NCI-H2196 (cell line): ENCODE measurements around the gene PNPLA5.

Source experiments
- DNase-seq: peaks from one replicate; lab custom pipeline; 2025; ENCODE audit not compliant: unreplicated experiment; lab: John Stamatoyannopoulos, UW

PNPLA5 gene

GRCh38 chr22:43901976-43902643, 10.3 kb upstream of the PNPLA5 start:
- DNase-seq = no peak

- DNase-seq = no peak
These were observed 8.4 kb upstream of the PNPLA5 start for GRCh38 chr22:43900206-43900605.

DNA sequence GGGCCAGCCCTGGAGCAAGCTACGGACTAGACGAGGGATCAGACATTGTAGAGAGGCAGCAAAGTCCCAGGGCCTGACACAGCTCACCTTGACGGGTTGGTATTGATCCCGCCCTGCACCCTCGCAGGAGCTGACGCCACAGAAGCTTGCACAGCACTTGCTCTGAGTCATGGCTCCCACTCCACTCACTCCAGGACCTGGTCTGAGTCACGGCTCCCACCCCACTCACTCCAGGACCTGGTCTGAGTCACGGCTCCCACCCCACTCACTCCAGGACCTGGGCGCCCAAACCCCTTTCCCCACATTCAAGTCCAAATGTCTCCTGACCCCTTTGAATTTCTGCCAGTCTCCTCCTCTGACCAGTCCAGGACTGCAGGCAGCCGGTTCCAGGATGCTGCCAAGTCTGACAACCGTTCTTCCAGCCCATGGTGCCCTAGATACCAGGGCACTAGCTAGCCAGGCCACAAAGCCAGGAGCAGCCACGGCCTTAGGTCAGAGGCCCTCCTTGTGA, 6.0 kb upstream of the PNPLA5 start:
- no peak for DNase-seq

- DNase-seq = no peak
These were observed 4.3 kb upstream of the PNPLA5 start for GRCh38 chr22:43895986-43896645.

- no peak for DNase-seq
These were observed 2.3 kb upstream of the PNPLA5 start for GRCh38 chr22:43894122-43894521.

- no peak for DNase-seq
These were observed 1.5 kb upstream of the PNPLA5 start for GRCh38 chr22:43893266-43893665.

DNA sequence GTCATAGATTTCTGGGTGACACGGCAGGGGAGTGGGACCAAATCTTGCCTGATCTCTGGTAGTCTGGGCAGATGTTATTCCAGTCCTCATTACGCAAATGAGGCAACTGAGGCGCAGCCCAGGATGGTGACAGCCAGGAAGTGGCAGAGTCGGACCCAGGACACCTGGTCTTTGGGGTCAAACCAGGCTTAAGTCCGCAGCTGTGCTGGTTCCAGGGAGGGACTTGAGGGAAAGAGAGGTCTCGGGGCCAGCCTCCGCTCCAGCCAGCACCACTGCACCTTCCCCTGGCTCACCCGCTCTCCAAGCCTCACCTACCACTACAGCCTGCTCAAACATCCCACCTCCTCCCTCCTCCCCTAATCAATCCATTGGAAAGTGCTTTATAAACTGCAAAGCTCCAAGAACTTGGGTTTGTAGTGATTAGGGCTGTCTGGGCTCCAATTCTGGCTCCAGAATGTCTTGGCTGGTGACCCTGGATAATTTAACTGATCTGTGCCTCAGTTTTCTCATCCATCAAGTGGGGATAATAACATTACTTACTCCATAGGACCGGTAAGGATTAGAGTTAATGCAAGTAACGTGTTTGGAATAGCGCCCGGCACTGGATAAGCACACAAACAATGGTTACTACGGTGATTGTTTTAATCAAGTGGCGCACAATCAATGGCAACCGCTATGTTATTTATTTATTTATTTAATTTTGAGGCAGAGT, 526 bp upstream of the PNPLA5 start:
- no peak for DNase-seq

DNA sequence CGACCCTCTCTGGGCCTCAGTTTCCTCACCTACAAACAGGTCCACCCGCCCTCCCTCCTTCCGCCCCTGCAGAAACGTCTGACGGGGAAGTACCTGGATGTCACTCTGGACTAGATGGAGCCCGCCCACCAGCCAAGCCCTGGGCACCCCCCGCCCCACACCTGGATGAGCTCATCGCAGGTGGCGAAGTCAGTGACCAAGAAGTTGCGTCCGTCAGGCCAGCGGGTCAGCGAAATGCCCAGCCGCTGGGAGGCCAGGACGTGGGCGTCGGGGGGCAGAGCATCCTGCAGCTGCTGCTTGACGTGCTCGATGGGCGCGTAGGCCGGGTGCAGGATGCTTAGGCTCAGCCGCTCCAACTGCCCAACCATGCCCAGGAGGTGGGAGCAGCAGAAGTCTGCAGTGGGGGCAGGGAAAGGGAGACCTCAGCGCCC, 897 bp downstream of the PNPLA5 start:
- no peak for DNase-seq

GRCh38 chr22:43889860-43890253, 2.0 kb downstream of the PNPLA5 start:
- no peak for DNase-seq

- no peak for DNase-seq
These were observed 2.5 kb downstream of the PNPLA5 start for GRCh38 chr22:43889201-43889859.

DNA sequence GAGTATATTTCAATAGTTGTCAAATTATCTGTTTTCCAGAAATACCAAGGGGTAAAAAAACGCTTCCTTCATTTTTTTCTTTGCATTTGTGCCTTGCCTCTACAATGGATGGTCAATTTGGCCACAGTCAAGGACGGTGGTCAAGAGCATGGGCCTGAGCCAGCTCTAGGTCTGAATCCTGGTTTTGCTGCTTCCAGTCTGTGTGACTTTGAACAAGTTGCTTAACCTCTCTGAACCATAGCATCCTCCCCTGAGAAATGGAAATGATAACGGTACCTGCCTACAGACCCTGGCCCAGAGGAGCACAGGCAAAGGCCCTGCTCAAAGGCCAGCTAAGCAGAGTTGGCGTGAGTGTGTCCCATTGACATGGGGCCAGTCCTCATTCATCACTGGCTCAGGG, 3.1 kb downstream of the PNPLA5 start:
- no peak for DNase-seq

DNA sequence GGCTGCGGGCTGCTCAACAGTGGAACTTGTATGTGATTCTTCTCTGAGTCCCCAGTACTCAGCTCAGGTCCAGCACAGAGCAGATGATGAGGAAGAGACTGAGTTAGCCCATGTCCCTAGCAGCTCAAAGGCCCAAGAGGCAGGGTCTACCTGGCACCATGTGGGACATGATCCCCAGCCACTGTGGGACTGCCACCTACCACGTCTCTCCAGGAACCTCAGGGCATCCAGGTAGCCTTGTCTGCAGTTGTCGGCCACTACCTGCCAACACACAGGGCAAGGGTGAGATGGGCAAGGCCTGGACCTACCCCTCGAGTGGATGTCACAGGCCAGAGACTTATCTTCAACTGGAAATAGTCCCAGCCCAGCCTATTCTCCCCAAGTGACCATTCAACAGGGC, 4.4 kb downstream of the PNPLA5 start:
- no peak for DNase-seq

- DNase-seq = no peak
These were observed 5.6 kb downstream of the PNPLA5 start for GRCh38 chr22:43886231-43886630.

DNA sequence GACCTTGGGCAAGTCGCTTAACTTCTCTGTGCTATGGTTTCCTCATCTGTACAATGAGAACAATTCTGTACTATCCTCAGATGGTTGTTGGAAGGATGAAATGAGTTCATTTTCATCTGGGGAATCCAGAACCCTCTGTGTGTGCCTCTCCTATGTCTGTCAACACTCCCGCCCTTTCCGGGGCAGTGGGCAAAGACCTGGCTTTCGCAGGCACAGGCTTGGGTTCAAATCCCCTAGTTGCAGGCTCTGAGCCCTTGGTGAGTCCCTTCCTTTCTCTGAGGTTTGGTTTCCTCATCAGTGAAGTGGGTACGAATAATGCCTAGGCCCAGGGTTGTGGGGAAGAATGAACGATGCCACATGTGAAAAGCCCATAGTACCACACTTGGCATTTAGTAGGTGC, 6.0 kb downstream of the PNPLA5 start:
- no peak for DNase-seq

DNA sequence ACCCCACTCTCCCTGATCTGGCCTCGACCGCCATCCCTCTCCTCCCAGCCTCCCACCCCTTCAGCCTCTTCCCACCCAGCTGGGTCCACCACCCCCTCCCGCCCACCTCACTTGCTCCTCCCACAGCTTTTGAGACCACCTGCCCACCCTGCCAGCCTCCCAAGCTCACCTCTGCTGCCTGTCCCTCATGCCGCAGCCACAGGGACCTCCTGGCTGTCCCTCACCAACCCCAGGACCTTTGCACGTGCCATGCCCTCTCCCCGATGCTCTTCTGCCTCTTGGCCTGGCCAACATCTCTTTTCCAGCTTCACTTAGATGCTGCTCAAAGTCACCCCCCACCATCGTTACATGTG, 6.5 kb downstream of the PNPLA5 start:
- DNase-seq = no peak

GRCh38 chr22:43884600-43885318, 7.1 kb downstream of the PNPLA5 start:
- peak; percentile 71 for DNase-seq

GRCh38 chr22:43883719-43884415, 7.9 kb downstream of the PNPLA5 start:
- DNase-seq = no peak

GRCh38 chr22:43883012-43883661, 8.7 kb downstream of the PNPLA5 start:
- peak; percentile 86 for DNase-seq

GRCh38 chr22:43882122-43882767, 9.6 kb downstream of the PNPLA5 start:
- DNase-seq = no peak
